K562 (cell line): ENCODE measurements around the gene CTDSPL.

Experiments
- DDX20 ChIP-seq: fragments of 450-650 bp; IDR thresholded peaks from 2 replicates; pipeline ENCODE4 v1.6.1; 2016; ENCODE audit warnings: missing genetic modification characterization, low read depth, mild to moderate bottlenecking, missing compliant biosample characterization, moderate library complexity
- FOS ChIP-seq: IDR thresholded peaks from 3 replicates; pipeline ENCODE4 v1.6.1; 2011; ENCODE audit not compliant: insufficient read length; ENCODE audit errors: extremely low read depth
- FOXP1 ChIP-seq: sonication (generic); formaldehyde crosslinking; IDR thresholded peaks from 2 replicates; pipeline ENCODE4 v1.8.0; 2022; ENCODE audit warnings: mild to moderate bottlenecking, missing genetic modification reagents
- IRF2 ChIP-seq: sonication (generic); formaldehyde crosslinking; IDR thresholded peaks from 2 replicates; pipeline ENCODE4 v1.8.1; 2022; ENCODE audit warnings: mild to moderate bottlenecking, missing genetic modification reagents
- LEF1 ChIP-seq: fragments of 450-650 bp; IDR thresholded peaks from 2 replicates; pipeline ENCODE4 v1.6.1; 2016; ENCODE audit warnings: mild to moderate bottlenecking
- ZNF124 ChIP-seq: sonication (generic); formaldehyde crosslinking; IDR thresholded peaks from 2 replicates; pipeline ENCODE4 v1.8.1; 2022; ENCODE audit warnings: missing genetic modification reagents
- ZNF217 ChIP-seq: sonication (generic); formaldehyde crosslinking; IDR thresholded peaks from 2 replicates; pipeline ENCODE4 v1.8.0; 2022; ENCODE audit warnings: mild to moderate bottlenecking, missing genetic modification reagents
- ZNF3 ChIP-seq: fragments of 250-450 bp; sonication (Bioruptor Pico); IDR thresholded peaks from 2 replicates; pipeline ENCODE4 v1.5.0; 2021; ENCODE audit warnings: mild to moderate bottlenecking, moderate library complexity
- ZNF512 ChIP-seq: IDR thresholded peaks from 2 replicates; pipeline ENCODE4 v1.6.1; 2016; ENCODE audit warnings: missing genetic modification characterization, missing compliant biosample characterization
- TF ChIP-seq, protein P1 (sequence below): fragments of 450-650 bp; IDR thresholded peaks from 2 replicates; pipeline ENCODE4 v1.6.1; 2016; ENCODE audit warnings: missing biosample characterization, missing genetic modification characterization
- TF ChIP-seq, protein P2 (sequence below), 2 experiments: fragments of 450-650 bp; IDR thresholded peaks; 2 replicates each; pipeline ENCODE4 v1.6.1; 2016

- TF ChIP-seq ZNF124 (CRISPR knock-in tag) (no peak), ZNF3 (no peak), FOXP1 (CRISPR knock-in tag) (no peak), LEF1 (no peak), FOS (no peak), IRF2 (no peak), ZNF217 (CRISPR knock-in tag) (no peak), DDX20 (no peak), ZNF512 (tag) (no peak)
- TF ChIP-seq, protein P1, sequence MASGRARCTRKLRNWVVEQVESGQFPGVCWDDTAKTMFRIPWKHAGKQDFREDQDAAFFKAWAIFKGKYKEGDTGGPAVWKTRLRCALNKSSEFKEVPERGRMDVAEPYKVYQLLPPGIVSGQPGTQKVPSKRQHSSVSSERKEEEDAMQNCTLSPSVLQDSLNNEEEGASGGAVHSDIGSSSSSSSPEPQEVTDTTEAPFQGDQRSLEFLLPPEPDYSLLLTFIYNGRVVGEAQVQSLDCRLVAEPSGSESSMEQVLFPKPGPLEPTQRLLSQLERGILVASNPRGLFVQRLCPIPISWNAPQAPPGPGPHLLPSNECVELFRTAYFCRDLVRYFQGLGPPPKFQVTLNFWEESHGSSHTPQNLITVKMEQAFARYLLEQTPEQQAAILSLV = no peak
- TF ChIP-seq, protein P2, sequence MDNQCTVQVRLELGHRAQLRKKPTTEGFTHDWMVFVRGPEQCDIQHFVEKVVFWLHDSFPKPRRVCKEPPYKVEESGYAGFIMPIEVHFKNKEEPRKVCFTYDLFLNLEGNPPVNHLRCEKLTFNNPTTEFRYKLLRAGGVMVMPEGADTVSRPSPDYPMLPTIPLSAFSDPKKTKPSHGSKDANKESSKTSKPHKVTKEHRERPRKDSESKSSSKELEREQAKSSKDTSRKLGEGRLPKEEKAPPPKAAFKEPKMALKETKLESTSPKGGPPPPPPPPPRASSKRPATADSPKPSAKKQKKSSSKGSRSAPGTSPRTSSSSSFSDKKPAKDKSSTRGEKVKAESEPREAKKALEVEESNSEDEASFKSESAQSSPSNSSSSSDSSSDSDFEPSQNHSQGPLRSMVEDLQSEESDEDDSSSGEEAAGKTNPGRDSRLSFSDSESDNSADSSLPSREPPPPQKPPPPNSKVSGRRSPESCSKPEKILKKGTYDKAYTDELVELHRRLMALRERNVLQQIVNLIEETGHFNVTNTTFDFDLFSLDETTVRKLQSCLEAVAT (IDR thresholded peaks at IDR 0.05) = no peak
Observed at GRCh38 chr3:37904601-37905000, 42.9 kb downstream of the CTDSPL start.
